SK-N-SH treated with all-trans-retinoic acid at 6 μM for 48 hours (cell line): ENCODE results near the gene LPAR5.

Source experiments
- ATAC-seq: fragments of 200-7000 bp; cut with Tn5 transposase; 3 replicates; pipeline ENCODE4 v1.9.1; 2020; ENCODE audit warnings: mild to moderate bottlenecking, moderate library complexity
- ARNTL ChIP-seq: fragments of 450-650 bp; formaldehyde crosslinking; IDR thresholded peaks from 2 replicates; pipeline ENCODE4 v1.5.0; 2020; ENCODE audit warnings: low read depth, mild to moderate bottlenecking, moderate library complexity, borderline replicate concordance
- BACH2 ChIP-seq: fragments of 250-450 bp; sonication (Bioruptor Pico); IDR thresholded peaks from 2 replicates; pipeline ENCODE4 v1.9.0; 2021; ENCODE audit warnings: mild to moderate bottlenecking, borderline replicate concordance
- CSDC2 ChIP-seq: fragments of 250-450 bp; sonication (Bioruptor Pico); IDR thresholded peaks from 2 replicates; pipeline ENCODE4 v1.5.0; 2020; ENCODE audit warnings: mild to moderate bottlenecking, moderate library complexity
- ESRRG ChIP-seq: fragments of 250-450 bp; sonication (Bioruptor Pico); IDR thresholded peaks from 2 replicates; pipeline ENCODE4 v1.6.1; 2021; ENCODE audit warnings: mild to moderate bottlenecking
- GLIS3 ChIP-seq: fragments of 250-450 bp; sonication (Bioruptor Pico); IDR thresholded peaks from 2 replicates; pipeline ENCODE4 v1.5.0; 2020; ENCODE audit warnings: mild to moderate bottlenecking, moderate library complexity
- ISL1 ChIP-seq: fragments of 250-450 bp; sonication (Bioruptor Pico); IDR thresholded peaks from 2 replicates; pipeline ENCODE4 v2.1.2; 2022; ENCODE audit warnings: mild to moderate bottlenecking, moderate library complexity
- OSR1 ChIP-seq: fragments of 250-450 bp; sonication (Bioruptor Pico); IDR thresholded peaks from 2 replicates; pipeline ENCODE4 v1.8.0; 2022; ENCODE audit warnings: moderate library complexity, mild to moderate bottlenecking, inconsistent platforms
- PPARA ChIP-seq: fragments of 250-450 bp; sonication (Bioruptor Pico); IDR thresholded peaks from 2 replicates; pipeline ENCODE4 v1.5.0; 2020; ENCODE audit warnings: mild to moderate bottlenecking, borderline replicate concordance
- RARB ChIP-seq: fragments of 250-450 bp; sonication (Bioruptor Pico); IDR thresholded peaks from 2 replicates; pipeline ENCODE4 v1.8.0; 2021; ENCODE audit warnings: mild to moderate bottlenecking, moderate library complexity
- TCF4 ChIP-seq: fragments of 250-450 bp; sonication (Bioruptor Pico); IDR thresholded peaks from 2 replicates; pipeline ENCODE4 v1.8.0; 2021; ENCODE audit warnings: mild to moderate bottlenecking, moderate library complexity, borderline replicate concordance
- TOX ChIP-seq: fragments of 250-450 bp; sonication (Bioruptor Pico); IDR thresholded peaks from 2 replicates; pipeline ENCODE4 v1.8.0; 2021; ENCODE audit warnings: mild to moderate bottlenecking, moderate library complexity, borderline replicate concordance
- ZC3H10 ChIP-seq: fragments of 250-450 bp; sonication (Bioruptor Pico); IDR thresholded peaks from 2 replicates; pipeline ENCODE4 v1.5.1; 2021; ENCODE audit warnings: mild to moderate bottlenecking, moderate library complexity
- ZFP3 ChIP-seq: fragments of 250-450 bp; sonication (Bioruptor Pico); IDR thresholded peaks from 2 replicates; pipeline ENCODE4 v1.5.0; 2020; ENCODE audit warnings: mild to moderate bottlenecking, moderate library complexity
- ZFP30 ChIP-seq: fragments of 450-650 bp; formaldehyde crosslinking; IDR thresholded peaks from 2 replicates; pipeline ENCODE4 v1.5.0; 2022; ENCODE audit warnings: mild to moderate bottlenecking, moderate library complexity
- ZNF565 ChIP-seq: fragments of 450-650 bp; formaldehyde crosslinking; conservative IDR thresholded peaks from 2 replicates; pipeline ENCODE4 v1.5.0; 2020; ENCODE audit warnings: low read depth, mild to moderate bottlenecking, moderate library complexity
- ZNF8 ChIP-seq: fragments of 450-650 bp; formaldehyde crosslinking; IDR thresholded peaks from 2 replicates; pipeline ENCODE4 v1.5.0; 2020; ENCODE audit warnings: mild to moderate bottlenecking, moderate library complexity
- TF ChIP-seq, protein P1 (sequence below): fragments of 250-450 bp; sonication (Bioruptor Pico); IDR thresholded peaks from 2 replicates; pipeline ENCODE4 v1.8.0; 2021; ENCODE audit warnings: low read depth, mild to moderate bottlenecking, moderate library complexity, borderline replicate concordance
- TF ChIP-seq, protein P2 (sequence below): fragments of 250-450 bp; sonication (Bioruptor Pico); IDR thresholded peaks from 2 replicates; pipeline ENCODE4 v1.5.1; 2021; ENCODE audit warnings: mild to moderate bottlenecking, moderate library complexity
- TF ChIP-seq, protein P3 (sequence below): fragments of 250-450 bp; sonication (Bioruptor Pico); IDR thresholded peaks from 2 replicates; pipeline ENCODE4 v1.5.1; 2020; ENCODE audit warnings: low read depth, mild to moderate bottlenecking, moderate library complexity
- TF ChIP-seq, protein P4 (sequence below): fragments of 250-450 bp; sonication (Bioruptor Pico); IDR thresholded peaks from 2 replicates; pipeline ENCODE4 v1.8.0; 2020; ENCODE audit warnings: mild to moderate bottlenecking, moderate library complexity, borderline replicate concordance
- TF ChIP-seq, protein P5 (sequence below): fragments of 250-450 bp; sonication (Bioruptor Pico); IDR thresholded peaks from 2 replicates; pipeline ENCODE4 v1.5.0; 2020; ENCODE audit warnings: mild to moderate bottlenecking, moderate library complexity

The LPAR5 gene

DNA sequence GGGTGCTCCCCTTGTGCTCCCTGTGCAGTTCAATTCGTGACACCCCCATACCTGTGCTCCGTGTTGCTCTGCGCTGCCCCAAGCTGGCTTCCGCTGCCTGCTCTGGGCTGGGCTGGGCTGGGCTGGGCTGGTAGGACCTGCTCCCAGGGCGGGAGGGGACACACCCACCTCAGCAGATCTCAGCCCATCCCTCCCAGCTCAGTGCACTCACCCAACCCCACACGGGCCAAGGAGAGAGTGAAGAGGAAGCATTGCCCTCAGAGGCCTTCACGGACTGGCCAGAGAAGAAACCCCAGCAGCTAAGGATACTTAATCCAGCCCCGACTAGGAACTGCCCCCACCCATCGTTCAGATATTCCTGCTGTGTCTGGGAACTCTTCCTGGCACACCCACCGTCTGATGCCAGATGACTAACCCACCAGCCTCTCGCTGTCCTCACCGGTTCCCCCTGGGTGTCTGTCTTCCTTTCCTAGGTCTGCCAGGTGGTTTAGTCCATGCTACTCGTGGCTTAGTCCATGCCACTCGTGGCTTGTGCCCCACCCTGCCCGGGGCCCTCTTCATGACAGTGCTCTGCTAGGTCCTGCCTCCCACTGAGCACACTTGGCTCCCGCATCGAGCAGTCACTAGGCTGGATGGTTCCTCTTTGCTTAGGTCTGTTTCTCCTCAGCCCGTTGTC is at the start of gene LPAR5:
TSS of gene LPAR5 (minus strand) at position 104 of the 676 bp plus-strand sequence. CDS start 14,711 bp downstream, outside the sequence.
- TF ChIP-seq PPARA (CRISPR knock-in tag): no peak
- no peak for TF ChIP-seq ISL1 (CRISPR knock-in tag)
- TF ChIP-seq ZC3H10 (CRISPR knock-in tag): no peak
- TF ChIP-seq CSDC2 (CRISPR knock-in tag): no peak
- TF ChIP-seq, protein P1, sequence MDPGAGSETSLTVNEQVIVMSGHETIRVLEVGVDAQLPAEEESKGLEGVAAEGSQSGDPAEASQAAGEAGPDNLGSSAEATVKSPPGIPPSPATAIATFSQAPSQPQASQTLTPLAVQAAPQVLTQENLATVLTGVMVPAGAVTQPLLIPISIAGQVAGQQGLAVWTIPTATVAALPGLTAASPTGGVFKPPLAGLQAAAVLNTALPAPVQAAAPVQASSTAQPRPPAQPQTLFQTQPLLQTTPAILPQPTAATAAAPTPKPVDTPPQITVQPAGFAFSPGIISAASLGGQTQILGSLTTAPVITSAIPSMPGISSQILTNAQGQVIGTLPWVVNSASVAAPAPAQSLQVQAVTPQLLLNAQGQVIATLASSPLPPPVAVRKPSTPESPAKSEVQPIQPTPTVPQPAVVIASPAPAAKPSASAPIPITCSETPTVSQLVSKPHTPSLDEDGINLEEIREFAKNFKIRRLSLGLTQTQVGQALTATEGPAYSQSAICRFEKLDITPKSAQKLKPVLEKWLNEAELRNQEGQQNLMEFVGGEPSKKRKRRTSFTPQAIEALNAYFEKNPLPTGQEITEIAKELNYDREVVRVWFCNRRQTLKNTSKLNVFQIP: no peak
- TF ChIP-seq, protein P2, sequence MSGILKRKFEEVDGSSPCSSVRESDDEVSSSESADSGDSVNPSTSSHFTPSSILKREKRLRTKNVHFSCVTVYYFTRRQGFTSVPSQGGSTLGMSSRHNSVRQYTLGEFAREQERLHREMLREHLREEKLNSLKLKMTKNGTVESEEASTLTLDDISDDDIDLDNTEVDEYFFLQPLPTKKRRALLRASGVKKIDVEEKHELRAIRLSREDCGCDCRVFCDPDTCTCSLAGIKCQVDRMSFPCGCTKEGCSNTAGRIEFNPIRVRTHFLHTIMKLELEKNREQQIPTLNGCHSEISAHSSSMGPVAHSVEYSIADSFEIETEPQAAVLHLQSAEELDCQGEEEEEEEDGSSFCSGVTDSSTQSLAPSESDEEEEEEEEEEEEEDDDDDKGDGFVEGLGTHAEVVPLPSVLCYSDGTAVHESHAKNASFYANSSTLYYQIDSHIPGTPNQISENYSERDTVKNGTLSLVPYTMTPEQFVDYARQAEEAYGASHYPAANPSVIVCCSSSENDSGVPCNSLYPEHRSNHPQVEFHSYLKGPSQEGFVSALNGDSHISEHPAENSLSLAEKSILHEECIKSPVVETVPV (CRISPR knock-in tag): no peak
- TF ChIP-seq ZFP30 (CRISPR knock-in tag): no peak
- no peak for TF ChIP-seq OSR1
- TF ChIP-seq ZNF565: no peak
- TF ChIP-seq, all 23 proteins: peak for 0

DNA sequence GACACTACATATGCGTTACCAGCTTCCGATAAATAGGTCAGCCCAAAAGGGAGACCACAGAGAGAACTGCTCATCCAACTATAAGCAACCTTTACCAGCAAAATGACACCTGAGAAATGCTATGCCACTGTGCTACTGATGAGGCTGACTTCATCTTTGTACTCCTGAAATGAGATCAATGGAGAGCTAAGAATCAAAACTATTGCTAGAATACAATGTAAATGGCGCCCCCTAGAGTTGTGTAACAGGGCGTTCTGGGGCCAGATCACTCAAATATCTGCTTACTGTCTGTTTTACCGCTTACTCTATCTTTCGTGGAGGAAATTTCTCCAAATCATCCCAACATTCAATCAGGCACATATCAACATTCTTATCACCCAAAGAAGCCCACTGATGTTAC is 48.9 kb upstream of the LPAR5 start:
- no peak for TF ChIP-seq GLIS3
- TF ChIP-seq OSR1: no peak
- TF ChIP-seq RARB (CRISPR knock-in tag): no peak
- no peak for TF ChIP-seq ARNTL (CRISPR knock-in tag)
- TF ChIP-seq, protein P3, sequence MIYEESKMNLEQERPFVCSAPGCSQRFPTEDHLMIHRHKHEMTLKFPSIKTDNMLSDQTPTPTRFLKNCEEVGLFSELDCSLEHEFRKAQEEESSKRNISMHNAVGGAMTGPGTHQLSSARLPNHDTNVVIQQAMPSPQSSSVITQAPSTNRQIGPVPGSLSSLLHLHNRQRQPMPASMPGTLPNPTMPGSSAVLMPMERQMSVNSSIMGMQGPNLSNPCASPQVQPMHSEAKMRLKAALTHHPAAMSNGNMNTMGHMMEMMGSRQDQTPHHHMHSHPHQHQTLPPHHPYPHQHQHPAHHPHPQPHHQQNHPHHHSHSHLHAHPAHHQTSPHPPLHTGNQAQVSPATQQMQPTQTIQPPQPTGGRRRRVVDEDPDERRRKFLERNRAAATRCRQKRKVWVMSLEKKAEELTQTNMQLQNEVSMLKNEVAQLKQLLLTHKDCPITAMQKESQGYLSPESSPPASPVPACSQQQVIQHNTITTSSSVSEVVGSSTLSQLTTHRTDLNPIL: no peak
- no peak for TF ChIP-seq ZNF8 (CRISPR knock-in tag)
- no peak for TF ChIP-seq PPARA (CRISPR knock-in tag)
- no peak for TF ChIP-seq ISL1 (CRISPR knock-in tag)
- TF ChIP-seq, protein P4, sequence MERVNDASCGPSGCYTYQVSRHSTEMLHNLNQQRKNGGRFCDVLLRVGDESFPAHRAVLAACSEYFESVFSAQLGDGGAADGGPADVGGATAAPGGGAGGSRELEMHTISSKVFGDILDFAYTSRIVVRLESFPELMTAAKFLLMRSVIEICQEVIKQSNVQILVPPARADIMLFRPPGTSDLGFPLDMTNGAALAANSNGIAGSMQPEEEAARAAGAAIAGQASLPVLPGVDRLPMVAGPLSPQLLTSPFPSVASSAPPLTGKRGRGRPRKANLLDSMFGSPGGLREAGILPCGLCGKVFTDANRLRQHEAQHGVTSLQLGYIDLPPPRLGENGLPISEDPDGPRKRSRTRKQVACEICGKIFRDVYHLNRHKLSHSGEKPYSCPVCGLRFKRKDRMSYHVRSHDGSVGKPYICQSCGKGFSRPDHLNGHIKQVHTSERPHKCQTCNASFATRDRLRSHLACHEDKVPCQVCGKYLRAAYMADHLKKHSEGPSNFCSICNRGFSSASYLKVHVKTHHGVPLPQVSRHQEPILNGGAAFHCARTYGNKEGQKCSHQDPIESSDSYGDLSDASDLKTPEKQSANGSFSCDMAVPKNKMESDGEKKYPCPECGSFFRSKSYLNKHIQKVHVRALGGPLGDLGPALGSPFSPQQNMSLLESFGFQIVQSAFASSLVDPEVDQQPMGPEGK: no peak
- TF ChIP-seq BACH2 (CRISPR knock-in tag): no peak
- no peak for TF ChIP-seq ESRRG (CRISPR knock-in tag)
- TF ChIP-seq TCF4 (CRISPR knock-in tag): no peak
- no peak for TF ChIP-seq CSDC2 (CRISPR knock-in tag)
- TF ChIP-seq, protein P2 (CRISPR knock-in tag): no peak
- no peak for TF ChIP-seq TOX
- no peak for TF ChIP-seq ZC3H10 (CRISPR knock-in tag)
- TF ChIP-seq, protein P5, sequence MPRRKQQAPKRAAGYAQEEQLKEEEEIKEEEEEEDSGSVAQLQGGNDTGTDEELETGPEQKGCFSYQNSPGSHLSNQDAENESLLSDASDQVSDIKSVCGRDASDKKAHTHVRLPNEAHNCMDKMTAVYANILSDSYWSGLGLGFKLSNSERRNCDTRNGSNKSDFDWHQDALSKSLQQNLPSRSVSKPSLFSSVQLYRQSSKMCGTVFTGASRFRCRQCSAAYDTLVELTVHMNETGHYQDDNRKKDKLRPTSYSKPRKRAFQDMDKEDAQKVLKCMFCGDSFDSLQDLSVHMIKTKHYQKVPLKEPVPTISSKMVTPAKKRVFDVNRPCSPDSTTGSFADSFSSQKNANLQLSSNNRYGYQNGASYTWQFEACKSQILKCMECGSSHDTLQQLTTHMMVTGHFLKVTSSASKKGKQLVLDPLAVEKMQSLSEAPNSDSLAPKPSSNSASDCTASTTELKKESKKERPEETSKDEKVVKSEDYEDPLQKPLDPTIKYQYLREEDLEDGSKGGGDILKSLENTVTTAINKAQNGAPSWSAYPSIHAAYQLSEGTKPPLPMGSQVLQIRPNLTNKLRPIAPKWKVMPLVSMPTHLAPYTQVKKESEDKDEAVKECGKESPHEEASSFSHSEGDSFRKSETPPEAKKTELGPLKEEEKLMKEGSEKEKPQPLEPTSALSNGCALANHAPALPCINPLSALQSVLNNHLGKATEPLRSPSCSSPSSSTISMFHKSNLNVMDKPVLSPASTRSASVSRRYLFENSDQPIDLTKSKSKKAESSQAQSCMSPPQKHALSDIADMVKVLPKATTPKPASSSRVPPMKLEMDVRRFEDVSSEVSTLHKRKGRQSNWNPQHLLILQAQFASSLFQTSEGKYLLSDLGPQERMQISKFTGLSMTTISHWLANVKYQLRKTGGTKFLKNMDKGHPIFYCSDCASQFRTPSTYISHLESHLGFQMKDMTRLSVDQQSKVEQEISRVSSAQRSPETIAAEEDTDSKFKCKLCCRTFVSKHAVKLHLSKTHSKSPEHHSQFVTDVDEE: no peak
- TF ChIP-seq ZFP3 (CRISPR knock-in tag): no peak
- no peak for TF ChIP-seq ZNF565
- TF ChIP-seq, protein P1: no peak
- no peak for ATAC-seq

More for the DNA sequence above, at the start of gene LPAR5:
- peak; percentile 16 for ATAC-seq
